Osteocyte (in vitro differentiated cells): ENCODE data around the gene LDAF1. TPM values are rescaled to one million over a fixed set of nuclear protein-coding genes. Genes with fewer than 3 reads are reported as not detected.

Experiments used
- DNase-seq: peaks from one replicate; pipeline ENCODE4 v3.0.0; 2021; ENCODE audit warnings: mixed read lengths; ENCODE audit not compliant: unreplicated experiment; ENCODE audit errors: extremely low spot score
- H3K27ac Mint-ChIP-seq: one replicate; pipeline ENCODE4 v1.8.0; 2021; ENCODE audit warnings: mild to moderate bottlenecking, mixed read lengths; ENCODE audit not compliant: unreplicated experiment
- H3K27me3 Mint-ChIP-seq: one replicate; pipeline ENCODE4 v1.8.0; 2021; ENCODE audit warnings: mixed read lengths; ENCODE audit not compliant: unreplicated experiment
- H3K36me3 Mint-ChIP-seq: one replicate; pipeline ENCODE4 v1.8.0; 2021; ENCODE audit warnings: mixed read lengths; ENCODE audit not compliant: unreplicated experiment
- H3K4me1 Mint-ChIP-seq: one replicate; pipeline ENCODE4 v1.8.0; 2021; ENCODE audit warnings: mixed read lengths; ENCODE audit not compliant: unreplicated experiment
- H3K4me3 Mint-ChIP-seq: one replicate; pipeline ENCODE4 v1.8.0; 2021; ENCODE audit warnings: mild to moderate bottlenecking, moderate library complexity, mixed read lengths; ENCODE audit not compliant: unreplicated experiment
- H3K9me3 Mint-ChIP-seq: one replicate; pipeline ENCODE4 v1.8.0; 2021; ENCODE audit warnings: mixed read lengths; ENCODE audit not compliant: unreplicated experiment
- CTCF ChIP-seq: fragments of 200-600 bp; sonication (generic); IDR thresholded peaks from 2 replicates; pipeline ENCODE4 v1.5.0; 2021; ENCODE audit warnings: antibody characterized with exemption, mild to moderate bottlenecking, moderate library complexity
- total RNA-seq: library from RNA; stranded (reverse); gene quantifications from 2 replicates; pipeline ENCODE4 v1.2.1, GENCODE V29; 2021

The LDAF1 gene
- total RNA-seq, 1 donor from 2014 or later: 24.8 TPM

- H3K4me1 Mint-ChIP-seq: no peaks in the 10 kb centered on the region
- H3K36me3 Mint-ChIP-seq: no peaks in the 10 kb centered on the region
- TF ChIP-seq CTCF: no peak
- peaks cover 13% of the 10 kb centered on the region for H3K27me3 Mint-ChIP-seq
- no peak for DNase-seq
- no peak overlapping the region for H3K4me3 Mint-ChIP-seq
- H3K27ac Mint-ChIP-seq: no peak overlapping the region
- no peaks in the 10 kb centered on the region for H3K9me3 Mint-ChIP-seq
Measured at GRCh38 chr16:21206550-21206949, 48.1 kb downstream of the LDAF1 start.

GRCh38 chr16:21208446-21209230, 50.2 kb downstream of the LDAF1 start:
- Mint-ChIP-seq H3K9me3 (no peaks in the 10 kb centered on the region), H3K27me3 (peaks cover 8% of the 10 kb centered on the region), H3K4me1 (no peaks in the 10 kb centered on the region), H3K36me3 (no peaks in the 10 kb centered on the region), H3K4me3 (no peak overlapping the region), H3K27ac (no peak overlapping the region)
- no peak for DNase-seq
- no peak for TF ChIP-seq CTCF

GRCh38 chr16:21211486-21211885, 53.0 kb downstream of the LDAF1 start, which contains the start of gene ZP2:
ZP2 (minus strand) TSS chr16:21211574; CDS start chr16:21211547, 27 bp downstream.
- Mint-ChIP-seq H3K27me3 (peaks cover 20% of the 10 kb centered on the region), H3K9me3 (no peaks in the 10 kb centered on the region), H3K27ac (no peak within 1 kb of the TSS), H3K4me1 (no peaks in the 10 kb centered on the region), H3K4me3 (no peak within 1 kb of the TSS), H3K36me3 (no peaks in the 10 kb centered on the region)
- no peak for DNase-seq
- no peak for TF ChIP-seq CTCF

GRCh38 chr16:21214086-21214485, 55.6 kb downstream of the LDAF1 start:
- DNase-seq: no peak
- TF ChIP-seq CTCF: no peak
- Mint-ChIP-seq H3K4me3 (no peak overlapping the region), H3K9me3 (no peaks in the 10 kb centered on the region), H3K36me3 (no peaks in the 10 kb centered on the region), H3K27me3 (peaks cover 17% of the 10 kb centered on the region), H3K4me1 (no peaks in the 10 kb centered on the region), H3K27ac (no peak overlapping the region)

GRCh38 chr16:21217121-21217520, 58.6 kb downstream of the LDAF1 start:
- no peak overlapping the region for H3K27ac Mint-ChIP-seq
- H3K36me3 Mint-ChIP-seq: no peaks in the 10 kb centered on the region
- no peak for TF ChIP-seq CTCF
- DNase-seq: peak; percentile 11
- H3K4me3 Mint-ChIP-seq: no peak overlapping the region
- H3K27me3 Mint-ChIP-seq: peaks cover 29% of the 10 kb centered on the region
- H3K4me1 Mint-ChIP-seq: no peaks in the 10 kb centered on the region
- no peaks in the 10 kb centered on the region for H3K9me3 Mint-ChIP-seq
